Brain pericyte (primary cell): Measurements from ENCODE around the gene LIN7B.
"Not testable (repeated sequence)": the region's sequence is repeated elsewhere in the genome, so short reads cannot be mapped to it uniquely, and the experiment has no call there.

Experiments used
- DNase-seq: peaks from one replicate; pipeline ENCODE4 v3.0.0-alpha.2; 2012; ENCODE audit warnings: low read depth, low spot score

The LIN7B gene

DNA sequence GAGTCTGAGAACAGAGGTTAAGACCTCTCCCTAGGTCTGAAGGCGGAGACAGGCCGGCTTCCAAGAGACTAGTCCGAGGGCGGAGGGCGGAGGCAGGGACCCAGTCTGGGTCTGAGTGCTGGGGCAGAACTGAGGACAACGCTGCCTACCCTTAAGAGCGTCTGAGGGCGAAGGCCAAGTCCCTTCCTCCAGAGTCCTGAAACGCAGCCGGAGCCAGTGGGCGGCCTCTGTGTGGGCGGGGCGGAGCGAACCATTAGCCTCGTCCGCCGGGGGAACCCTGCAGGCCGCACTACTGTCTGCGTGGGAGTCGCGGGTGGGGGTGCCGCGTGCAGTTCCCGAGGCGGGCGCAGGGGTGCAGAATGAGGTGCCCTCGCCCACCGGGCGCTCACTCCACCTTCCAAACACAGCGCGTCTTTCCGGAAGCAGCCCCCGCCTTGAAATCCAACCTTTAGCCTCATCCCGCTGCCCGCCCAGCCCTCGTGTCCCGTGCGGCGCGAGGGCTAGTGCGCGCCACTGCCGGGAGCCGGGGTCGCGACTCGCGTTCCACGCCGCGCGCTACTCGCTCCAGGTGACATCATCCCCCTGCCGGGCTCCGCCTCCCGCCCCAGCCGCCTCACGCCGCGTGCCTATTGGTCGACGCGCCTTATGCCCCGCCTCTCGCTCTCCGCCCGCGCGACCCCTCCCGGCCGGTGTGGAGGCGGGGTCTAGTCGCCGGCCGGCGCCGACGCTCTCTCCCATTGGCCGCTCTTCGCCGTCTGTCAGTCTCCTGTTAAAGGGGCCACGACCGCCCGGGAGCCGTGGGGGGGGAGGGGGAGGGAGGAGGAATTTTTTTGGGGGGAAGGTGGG is 4.6 kb downstream of the LIN7B start, which contains the start of gene C19orf73:
Gene C19orf73, minus strand, starts transcription at position 579 of the 846 bp plus-strand sequence. Its CDS starts 121 bp downstream, at position 458.
- peak; percentile 81 for DNase-seq

DNA sequence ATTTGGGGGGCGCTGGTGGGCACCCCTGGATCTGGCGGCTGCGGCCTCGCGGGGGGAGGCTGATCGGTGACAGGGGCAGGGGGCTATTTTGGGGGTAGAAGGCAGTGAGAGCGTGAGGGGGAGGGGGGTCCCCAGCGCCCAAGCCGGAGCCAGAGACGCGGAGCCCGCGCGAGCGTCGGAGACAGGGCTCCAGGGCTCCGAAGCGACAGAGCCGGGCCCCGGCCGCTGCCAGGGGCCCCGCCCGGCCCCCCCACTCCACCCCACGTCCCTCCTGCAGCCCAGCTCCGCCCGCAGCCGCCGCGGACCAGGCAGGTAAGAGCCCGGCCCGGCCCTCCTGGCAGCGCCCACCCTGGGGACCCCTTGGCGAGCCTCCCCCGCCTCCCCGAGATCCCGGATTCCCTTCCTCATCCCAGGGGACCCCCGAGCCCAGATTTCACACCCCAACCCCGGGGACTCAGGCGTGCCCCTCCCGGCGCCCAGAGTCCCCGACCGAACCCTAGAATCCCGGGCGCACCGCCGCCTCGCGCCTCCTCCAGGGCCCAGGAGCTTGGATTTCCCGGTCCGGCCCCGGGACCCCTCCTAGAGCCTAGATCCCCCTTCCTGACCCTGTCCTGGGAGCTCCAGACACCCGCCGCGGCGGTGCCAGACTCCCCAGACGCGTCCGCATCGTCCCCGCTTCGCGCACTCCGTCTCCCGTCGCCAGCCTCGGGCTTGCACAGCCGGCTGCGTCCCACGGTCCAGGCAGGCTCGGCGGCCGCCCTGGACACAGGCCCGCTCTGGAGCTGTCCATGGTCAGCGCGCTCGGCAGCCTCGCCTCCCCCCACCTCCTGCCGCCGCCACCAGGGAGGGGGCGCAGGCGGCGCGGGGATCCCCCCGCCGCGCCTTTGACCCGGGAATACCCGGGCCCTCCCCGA is 5.5 kb downstream of the LIN7B start, which contains the start of gene PPFIA3:
Gene PPFIA3, plus strand, starts transcription at position 134 of the 914 bp plus-strand sequence. CDS start 8,330 bp downstream, outside the sequence.
- DNase-seq: no peak

DNA sequence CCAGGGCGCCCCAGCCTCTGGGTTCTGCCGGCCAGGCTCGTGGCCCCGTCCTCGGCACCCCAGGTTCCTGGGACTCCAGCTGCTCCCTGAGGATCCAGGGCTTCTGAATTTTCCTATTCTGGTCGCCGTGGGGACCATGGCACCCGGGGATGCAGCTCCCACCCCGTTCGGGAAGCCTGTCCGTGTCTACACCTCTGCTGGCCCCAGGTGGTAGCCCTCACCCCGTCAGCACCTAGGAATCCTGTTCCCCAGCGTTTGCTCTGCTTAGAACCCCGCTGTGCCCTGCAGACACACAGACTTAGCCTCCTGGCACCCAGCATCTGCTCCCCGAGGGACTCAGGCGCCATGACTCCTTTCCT is 6.1 kb downstream of the LIN7B start:
- no peak for DNase-seq

DNA sequence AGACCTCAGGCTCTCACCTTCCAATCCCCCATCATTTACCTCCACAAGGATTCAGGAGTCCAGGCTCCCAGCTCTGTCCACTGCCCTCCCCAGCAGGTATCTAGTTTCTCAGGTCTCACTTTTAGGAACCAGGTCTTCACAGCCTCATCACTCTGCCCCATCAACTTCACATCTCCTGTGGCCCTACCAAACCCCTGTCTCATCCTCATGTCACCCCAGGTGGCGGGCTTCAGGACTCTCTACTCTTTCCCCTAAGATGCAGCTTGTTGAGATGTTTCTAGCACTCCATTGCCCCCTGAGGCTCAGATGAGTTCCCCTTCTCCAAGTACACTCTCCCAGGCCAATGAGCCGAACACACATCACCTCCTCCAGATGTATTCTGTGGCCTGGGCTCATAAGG is 6.7 kb downstream of the LIN7B start:
- DNase-seq: no peak

DNA sequence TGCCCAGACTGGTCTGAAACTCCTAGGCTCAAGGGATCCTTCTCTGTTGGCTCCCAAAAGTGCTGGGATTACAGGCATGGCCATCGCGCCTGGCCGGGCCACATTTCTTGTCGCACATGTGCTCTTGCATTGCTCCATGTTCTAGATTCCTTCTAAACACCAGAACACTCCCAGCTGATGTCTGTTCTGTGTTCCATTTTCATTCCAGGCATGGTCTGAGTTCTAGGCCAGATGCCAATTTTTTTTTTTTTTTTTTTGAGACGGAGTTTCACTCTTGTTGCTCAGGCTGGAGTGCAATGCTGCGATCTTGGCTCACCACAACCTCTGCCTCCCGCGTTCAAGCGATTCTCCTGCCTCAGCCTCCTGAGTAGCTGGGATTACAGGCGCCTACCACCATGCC is 7.7 kb downstream of the LIN7B start:
- not testable (repeated sequence) for DNase-seq

DNA sequence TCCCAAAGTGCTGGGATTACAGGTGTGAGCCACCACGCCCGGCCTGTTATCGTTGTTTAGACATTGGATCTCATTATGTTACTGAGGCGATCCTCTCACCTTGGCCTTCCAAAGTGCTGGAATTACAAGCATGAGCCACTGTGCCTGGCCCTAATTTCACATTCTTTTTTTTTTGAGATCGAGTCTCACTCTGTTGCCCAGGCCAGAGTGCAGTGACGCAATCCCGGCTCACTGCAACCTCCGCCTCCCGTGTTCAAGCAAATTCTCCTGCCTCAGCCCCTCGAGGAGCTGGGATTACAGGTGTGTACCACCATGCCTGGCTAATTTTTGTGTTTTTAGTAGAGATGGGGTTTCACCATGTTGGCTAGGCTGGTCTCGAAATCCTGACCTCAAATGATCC is 9.1 kb downstream of the LIN7B start:
- DNase-seq: not testable (repeated sequence)

DNA sequence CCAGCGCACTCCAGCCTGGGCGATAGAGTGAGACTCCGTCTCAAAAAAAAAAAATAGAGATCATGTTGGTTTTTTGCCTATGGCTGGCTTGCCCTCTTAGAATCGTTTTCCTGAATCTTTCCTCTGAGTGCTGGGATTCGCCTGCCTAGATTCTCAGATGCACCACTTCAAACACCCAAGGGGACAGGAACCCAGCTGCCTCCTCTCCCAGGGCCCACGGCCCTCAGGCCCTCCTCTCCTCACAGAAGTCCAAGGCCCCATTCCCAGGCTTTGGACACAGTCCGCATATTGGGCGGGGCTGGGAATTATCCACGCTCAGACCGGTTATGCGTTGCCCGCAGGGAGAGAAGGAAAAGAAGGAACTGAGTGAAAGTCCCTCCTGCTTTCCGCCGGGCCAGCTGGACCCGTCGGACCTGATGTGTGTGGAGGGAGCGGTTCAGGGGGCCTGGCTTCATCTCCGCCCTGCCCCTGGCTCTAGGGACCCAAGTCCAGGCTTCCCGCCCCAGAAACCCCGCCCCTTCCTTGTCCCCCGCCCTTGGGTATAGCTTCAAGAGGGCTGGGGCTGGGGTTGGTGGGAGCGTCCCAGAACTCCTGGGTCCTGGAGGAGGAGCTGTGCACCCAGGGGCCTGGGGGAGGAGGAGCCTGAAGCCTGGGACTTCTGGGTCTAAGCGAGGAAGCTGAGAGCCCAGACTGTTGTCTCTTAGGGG is 11.0 kb downstream of the LIN7B start:
- DNase-seq: no peak

DNA sequence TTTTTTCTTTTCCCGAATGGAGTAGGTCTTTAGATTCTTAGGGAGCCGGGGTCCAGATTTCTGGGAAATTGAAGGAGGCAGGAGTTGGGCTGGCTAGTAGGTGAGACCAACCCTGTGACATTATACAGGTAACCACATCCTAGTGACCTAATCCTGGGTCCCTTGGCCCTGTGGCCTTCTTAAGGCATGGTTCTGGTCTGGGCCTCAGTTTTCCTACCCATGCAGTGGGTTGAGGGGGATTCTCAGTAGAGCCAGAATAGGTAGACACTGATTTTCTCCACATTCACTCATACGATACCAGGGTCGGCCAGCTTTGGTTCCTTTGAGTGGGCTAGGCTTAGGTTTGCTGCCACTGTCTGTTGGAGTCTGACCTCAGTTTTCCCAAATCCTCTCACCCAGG is 12.4 kb downstream of the LIN7B start:
- DNase-seq: no peak

DNA sequence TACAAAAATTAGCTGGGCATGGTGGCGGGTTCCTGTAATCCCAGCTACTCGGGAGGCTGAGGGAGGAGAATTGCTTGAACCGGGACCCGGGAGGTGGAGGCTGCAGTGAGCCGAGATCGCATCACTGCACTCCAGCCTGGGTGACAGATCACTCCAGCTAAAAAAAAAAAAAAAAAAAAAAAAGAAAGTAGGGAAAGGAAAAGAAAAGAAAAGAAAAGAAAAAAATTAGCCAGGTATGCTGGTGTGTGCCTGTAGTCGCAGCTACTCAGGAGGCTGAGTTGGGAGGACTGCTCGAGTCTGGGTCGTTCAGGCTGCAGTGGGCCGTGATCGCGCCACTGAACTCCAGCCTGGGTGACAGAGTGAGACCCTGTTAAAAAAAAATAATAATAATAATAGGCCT is 13.1 kb downstream of the LIN7B start:
- not testable (repeated sequence) for DNase-seq

DNA sequence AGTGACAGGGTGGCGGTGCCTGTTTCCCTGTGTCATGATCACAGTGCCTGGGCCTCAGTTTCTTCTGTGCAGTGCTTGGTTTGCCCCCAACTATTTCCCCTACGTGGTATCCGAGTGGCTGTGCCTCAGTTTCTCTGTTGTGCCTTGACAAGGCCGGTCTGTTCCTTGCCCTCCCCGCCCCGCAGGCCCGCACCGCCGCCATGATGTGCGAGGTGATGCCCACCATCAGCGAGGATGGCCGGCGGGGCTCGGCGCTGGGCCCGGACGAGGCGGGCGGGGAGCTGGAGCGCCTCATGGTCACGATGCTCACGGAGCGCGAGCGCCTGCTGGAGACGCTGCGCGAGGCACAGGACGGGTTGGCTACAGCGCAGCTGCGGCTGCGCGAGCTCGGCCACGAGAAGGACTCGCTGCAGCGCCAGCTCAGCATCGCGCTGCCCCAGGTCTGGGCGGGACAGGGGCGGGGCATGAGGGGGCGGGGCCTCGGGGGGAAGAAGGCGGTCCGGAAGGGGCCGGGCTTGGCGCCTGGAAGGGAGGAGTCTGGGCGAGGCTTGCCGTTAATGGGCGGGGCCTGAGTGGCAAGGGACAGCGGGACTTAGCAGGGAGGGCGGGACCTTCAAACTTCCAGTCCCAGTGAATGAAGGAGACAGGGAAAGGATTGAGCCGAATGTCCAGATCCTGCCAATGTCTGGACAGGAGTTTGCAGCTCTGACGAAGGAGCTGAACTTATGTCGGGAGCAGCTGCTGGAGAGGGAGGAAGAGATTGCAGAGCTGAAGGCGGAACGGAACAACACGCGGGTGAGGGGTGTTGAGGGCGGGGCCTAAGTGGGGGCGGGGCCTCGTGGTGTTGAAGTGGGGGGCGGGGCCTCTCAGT is 13.7 kb downstream of the LIN7B start:
- peak; percentile 88 for DNase-seq

DNA sequence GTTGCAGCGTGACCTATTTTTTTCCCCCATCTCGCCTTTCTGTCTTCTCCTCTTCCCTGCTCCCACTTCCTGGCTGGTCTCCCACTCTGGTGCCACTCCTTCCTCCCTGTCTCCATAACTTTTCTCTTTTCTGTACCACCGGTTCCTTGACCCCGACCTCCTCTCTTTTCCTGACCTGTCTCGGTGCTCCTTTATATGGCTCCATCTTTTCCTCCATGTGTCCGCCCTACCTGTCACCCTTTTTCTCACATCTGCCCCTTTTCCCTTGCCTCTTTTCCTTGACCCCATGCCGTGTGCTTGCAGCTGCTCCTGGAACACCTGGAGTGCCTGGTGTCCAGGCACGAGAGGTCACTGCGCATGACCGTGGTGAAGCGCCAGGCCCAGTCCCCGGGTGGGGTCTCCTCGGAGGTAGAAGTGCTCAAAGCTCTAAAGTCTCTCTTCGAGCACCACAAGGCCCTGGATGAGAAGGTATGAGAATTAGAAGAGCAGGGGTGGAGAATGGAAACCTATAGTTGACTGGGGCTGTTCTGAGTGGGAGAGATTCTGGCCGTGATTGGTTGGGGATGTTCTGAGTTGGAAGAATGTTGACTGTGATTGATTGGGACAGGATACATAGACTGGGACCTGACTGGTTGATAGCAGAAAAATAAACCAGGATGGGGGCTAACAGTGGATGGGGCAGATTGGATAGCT is 14.5 kb downstream of the LIN7B start:
- no peak for DNase-seq

DNA sequence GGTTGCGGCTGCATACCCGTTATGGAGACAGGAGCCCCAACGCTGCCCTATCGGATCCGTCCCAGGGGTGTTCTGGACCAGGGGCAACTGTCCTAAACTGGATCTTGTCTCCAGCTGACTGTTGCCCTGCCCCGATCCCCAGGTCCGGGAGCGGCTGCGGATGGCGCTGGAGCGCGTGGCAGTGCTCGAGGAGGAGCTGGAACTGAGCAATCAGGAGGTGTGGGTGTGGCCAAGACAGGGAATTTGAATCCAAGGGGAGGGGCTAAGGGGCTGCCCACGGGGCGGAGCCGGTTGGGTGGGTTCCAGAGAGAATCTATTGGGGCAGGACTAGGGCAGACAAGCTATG is 15.0 kb downstream of the LIN7B start:
- no peak for DNase-seq

DNA sequence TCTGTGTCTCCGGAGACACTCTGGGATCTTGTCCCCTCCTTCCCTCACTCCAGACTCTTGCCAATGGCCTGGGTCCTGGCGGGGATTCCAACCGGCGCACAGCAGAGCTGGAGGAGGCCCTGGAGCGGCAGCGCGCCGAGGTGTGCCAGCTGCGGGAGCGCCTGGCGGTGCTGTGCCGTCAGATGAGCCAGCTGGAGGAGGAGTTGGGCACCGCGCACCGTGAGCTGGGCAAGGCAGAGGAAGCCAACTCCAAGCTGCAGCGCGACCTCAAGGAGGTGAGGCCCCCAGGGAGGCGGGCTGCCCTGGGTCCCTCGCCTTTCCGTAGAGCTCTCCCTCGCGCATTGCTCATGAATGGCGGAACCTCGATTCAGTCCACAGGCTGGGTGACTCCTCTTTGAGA is 16.2 kb downstream of the LIN7B start:
- no peak for DNase-seq

DNA sequence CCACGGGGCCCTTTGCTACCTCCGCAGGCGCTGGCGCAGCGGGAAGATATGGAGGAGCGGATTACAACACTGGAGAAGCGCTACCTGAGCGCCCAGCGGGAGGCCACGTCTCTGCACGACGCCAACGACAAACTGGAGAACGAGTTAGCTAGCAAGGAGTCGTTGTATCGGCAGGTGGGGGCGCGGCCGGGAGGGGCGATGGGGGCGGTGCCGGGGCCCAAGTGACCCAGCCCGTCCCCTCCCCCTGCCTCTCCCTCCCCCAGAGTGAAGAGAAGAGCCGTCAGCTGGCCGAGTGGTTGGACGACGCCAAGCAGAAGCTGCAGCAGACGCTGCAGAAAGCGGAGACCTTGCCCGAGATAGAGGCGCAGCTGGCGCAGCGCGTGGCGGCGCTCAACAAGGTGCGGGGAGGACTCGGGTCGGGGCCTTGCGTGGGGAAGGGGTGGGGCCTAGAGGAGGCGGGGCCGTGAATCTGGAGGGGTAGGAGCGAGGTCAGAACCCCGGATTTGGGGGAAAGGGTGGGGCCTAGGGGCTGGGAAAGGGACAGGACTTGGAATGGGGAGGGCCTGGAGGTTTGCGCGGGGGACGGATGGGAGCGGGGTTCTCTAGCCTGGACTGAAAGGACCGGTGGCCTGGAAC is 18.9 kb downstream of the LIN7B start:
- DNase-seq: no peak

DNA sequence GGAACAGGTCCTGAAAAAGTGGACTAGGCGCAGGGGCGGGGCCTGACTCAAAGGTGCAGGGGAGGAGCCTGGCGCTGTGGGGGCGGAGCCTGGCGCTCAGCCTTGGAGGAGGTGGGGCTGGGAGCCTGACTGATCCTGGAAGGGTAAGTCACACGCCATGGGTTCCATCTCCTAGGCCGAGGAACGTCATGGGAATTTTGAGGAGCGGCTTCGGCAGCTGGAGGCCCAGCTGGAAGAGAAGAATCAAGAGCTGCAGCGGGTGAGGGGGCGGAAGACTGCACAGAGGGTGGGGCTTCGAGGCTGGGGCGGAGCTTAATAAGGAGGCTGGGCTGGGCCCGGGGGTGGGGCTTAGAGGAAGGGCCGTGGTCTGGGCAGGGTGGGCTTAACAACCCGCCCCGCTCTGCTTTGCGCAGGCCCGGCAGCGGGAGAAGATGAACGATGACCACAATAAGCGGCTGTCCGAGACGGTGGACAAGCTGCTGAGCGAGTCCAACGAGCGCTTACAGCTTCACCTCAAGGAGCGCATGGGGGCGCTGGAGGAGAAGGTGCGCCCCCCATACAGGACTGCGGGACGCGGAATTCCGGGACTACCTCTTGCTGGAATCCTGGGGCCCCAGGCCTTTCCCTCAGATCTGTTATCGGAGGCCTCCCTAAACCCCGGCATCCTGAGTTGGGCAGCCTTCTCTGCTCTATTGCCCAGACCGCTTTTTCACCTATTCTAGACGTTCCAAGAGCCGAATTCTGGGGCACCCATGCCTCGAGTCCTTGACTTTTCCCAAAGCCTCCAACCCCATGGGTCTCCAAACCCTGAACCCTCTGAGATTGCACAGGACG is 19.7 kb downstream of the LIN7B start:
- DNase-seq: no peak

DNA sequence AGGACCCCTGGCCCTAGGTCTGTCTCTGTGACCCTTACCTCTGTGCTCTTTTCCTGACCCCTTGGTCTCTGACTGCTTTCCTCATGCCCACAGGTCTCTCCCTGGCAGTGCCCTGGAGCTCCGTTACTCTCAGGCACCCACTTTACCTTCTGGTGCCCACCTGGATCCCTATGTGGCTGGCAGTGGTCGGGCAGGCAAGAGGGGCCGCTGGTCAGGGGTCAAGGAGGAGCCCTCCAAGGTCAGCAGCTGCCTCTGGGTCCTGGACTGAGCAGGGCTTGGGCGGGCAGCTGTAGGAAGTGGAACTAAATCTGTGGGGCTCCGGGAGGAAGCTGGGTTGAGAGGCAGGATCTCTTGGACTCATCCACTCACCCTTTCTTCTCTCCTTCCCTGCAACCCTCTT is 21.5 kb downstream of the LIN7B start:
- no peak for DNase-seq

DNA sequence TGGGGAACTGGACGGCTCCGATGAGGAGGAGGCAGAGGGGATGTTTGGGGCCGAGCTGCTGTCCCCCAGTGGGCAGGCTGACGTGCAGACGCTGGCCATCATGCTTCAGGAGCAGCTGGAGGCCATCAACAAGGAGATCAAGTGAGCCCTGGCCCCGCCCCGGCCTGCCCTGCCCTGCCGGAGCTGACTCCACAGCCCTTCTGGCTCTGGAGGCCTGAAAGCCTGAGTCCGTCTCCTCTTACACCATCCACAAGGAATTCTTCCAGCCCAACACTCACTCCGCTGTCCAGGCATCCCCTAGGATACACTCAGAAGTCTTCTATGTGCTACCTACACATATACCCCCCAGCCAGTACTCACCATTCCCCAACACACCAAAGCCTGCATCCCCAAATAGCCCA is 22.6 kb downstream of the LIN7B start:
- no peak for DNase-seq

DNA sequence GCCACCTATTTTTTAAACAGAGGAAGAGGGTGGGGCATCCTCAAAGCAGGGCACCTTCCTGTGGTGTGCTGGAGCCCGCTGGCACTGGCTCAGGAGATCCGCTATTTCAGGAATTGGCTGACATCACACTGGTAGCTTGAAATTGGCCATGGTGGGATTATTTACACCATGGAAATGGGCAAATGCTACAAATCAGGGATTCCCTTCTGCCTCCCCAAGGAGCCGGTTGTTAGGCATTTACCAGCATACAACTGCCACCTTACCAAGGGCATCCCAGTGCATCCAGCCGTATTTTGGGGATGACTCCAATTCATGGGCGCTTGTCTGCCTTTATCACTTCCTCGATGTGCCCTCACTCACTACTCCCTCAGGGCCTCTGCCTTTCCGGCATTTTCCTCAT is 26.8 kb downstream of the LIN7B start:
- no peak for DNase-seq

DNA sequence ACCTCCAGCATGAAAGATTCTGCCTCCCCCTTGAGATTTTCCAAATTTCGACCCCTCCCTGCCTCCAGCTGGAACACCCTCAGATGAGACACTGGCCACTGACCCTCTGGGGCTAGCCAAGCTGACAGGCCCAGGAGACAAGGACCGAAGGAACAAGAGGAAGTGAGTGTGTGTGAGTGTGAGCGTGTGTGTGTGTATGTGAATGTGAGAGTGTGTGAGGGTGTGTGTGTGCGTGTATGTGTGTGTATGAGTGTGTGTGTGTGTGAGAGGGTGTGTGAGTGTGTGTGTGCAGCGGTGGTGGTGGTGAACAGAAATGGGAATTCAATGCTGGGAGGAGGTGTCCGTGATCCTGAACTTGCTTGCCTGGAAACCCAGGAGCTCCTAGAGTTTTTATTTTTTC is 27.2 kb downstream of the LIN7B start:
- DNase-seq: no peak
